AG04449 (cell line): ENCODE results near the gene CBFA2T3.
A peak's percentile ranks its signal among the peaks of the same experiment; 100 is the strongest.

Experiments
- CTCF ChIA-PET: fragments of 350-600 bp; formaldehyde crosslinking; extraction: SDS; loops from one replicate; lab custom pipeline; 2021; ENCODE audit warnings: antibody characterized with exemption; lab: Yijun Ruan, JAX
- POLR2A ChIA-PET: fragments of 400-600, 350-600 bp; formaldehyde crosslinking; extraction: SDS; loops from one replicate; lab custom pipeline; 2020; ENCODE audit warnings: antibody characterized with exemption, inconsistent platforms; lab: Yijun Ruan, JAX
- DNase-seq: peaks from one replicate; pipeline ENCODE4 v3.0.0-alpha.2; 2010; ENCODE audit warnings: low read depth, low spot score
- H3K4me3 ChIP-seq: 2 replicates; pipeline ENCODE4 v1.5.1; 2011; ENCODE audit warnings: low read depth, mild to moderate bottlenecking, control low read depth, low read length
- TF ChIP-seq, protein P1 (sequence below): IDR thresholded peaks from one replicate; pipeline ENCODE4 v1.5.1; 2011; ENCODE audit warnings: mild to moderate bottlenecking, moderate library complexity, low read length, control low read depth, inconsistent platforms; ENCODE audit not compliant: insufficient read depth; ENCODE audit errors: missing control alignments

CBFA2T3 gene

DNA sequence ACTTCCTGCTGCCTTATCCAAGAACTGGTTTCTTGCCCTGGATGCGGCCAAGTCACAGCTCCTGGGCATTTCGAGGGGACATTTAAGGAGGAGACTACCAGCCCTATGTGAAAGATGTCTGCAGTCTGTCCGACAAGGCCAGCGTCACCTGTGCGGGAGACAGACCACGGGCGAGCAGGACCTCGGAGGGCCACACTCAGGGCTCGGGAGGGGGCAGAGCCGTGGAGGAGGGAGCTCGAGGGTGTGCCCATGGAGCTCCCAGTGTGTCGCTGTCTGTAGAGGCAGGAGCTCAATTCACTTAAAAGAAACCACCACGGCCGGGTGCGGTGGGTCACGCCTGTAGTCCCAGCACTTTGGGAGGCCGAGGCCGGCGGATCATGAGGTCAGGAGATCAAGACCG is 33.3 kb downstream of the CBFA2T3 start:
- DNase-seq, result no peak
- CTCF ChIA-PET, result interaction anchor here (1.1 to 3.4 kb wide), 6 partner anchors 14 to 272 kb away, joined by 3 to 13 read pairs (median 6); no protein-coding TSS in a partner anchor
- POLR2A ChIA-PET, result no interaction called here
- TF ChIP-seq, protein P1, sequence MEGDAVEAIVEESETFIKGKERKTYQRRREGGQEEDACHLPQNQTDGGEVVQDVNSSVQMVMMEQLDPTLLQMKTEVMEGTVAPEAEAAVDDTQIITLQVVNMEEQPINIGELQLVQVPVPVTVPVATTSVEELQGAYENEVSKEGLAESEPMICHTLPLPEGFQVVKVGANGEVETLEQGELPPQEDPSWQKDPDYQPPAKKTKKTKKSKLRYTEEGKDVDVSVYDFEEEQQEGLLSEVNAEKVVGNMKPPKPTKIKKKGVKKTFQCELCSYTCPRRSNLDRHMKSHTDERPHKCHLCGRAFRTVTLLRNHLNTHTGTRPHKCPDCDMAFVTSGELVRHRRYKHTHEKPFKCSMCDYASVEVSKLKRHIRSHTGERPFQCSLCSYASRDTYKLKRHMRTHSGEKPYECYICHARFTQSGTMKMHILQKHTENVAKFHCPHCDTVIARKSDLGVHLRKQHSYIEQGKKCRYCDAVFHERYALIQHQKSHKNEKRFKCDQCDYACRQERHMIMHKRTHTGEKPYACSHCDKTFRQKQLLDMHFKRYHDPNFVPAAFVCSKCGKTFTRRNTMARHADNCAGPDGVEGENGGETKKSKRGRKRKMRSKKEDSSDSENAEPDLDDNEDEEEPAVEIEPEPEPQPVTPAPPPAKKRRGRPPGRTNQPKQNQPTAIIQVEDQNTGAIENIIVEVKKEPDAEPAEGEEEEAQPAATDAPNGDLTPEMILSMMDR, result no peak
- H3K4me3 ChIP-seq, result no peak overlapping the region

GRCh38 chr16:88943131-88943664 is 33.8 kb downstream of the CBFA2T3 start:
- no peak overlapping the region for H3K4me3 ChIP-seq
- ChIA-PET POLR2A (no interaction called here), CTCF (interaction anchor here (1.1 to 3.4 kb wide), 6 partner anchors 14 to 273 kb away, joined by 3 to 13 read pairs (median 6); no protein-coding TSS in a partner anchor)
- DNase-seq, result no peak
- TF ChIP-seq, protein P1, result no peak

DNA sequence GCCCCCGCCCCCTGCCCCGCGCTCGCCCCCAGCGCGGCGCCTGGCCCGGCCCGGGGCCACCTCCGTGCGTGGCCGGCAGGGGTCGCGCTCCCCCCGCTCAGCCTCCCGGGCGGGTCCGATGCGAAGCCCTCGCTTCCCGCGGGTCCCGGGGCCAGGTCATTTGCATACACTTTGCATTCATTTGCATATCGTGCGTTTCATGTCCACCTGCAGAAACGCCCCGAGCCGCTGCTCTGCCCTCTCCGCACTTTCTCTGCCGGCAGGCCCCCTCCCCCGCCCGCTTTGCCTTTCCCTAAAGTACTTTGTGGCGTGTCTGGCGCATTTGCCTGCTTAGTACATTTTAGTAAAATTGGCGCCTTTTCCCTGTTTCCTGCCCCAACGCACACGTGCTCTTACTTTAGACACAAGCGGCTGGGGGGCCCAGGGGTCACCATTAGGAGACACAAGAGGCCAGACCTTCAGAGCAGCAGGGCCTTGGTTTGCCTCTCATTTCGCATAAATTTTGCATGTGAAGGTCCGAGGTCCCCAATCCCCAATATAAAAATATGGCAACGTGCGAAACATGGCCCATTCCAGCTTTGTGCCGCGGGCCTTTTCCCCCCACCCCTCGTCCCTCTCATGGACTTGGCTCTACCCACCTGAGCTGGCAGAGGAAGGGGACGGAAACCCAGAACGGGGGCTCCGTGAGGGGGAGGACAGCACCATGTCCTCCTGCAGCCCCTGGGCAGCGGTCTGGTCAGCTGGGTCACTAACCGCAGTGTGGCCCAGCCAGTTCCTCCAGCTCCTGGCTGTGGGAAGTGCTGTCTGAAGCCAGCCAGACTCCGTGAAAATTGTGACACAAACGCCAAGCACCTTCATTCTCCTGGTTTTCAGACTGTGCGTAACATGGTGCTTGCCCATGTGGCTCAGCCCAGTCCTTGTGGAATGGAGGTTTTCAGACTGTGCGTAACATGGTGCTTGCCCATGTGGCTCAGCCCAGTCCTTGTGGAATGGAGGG is 34.8 kb downstream of the CBFA2T3 start:
- TF ChIP-seq, protein P1, result peak; percentile 65
- CTCF ChIA-PET, result interaction anchor here (0.8 to 3.4 kb wide), 4 partner anchors 8 to 274 kb away, joined by 3 to 13 read pairs (median 6); no protein-coding TSS in a partner anchor
- no peak for DNase-seq
- POLR2A ChIA-PET, result no interaction called here
- no peak overlapping the region for H3K4me3 ChIP-seq

- DNase-seq, result no peak
- TF ChIP-seq, protein P1, result no peak
- CTCF ChIA-PET, result interaction anchor here (1.3 kb wide), 1 partner anchor 16 kb away, joined by 4 read pairs; no protein-coding TSS in a partner anchor
- POLR2A ChIA-PET, result no interaction called here
- no peak overlapping the region for H3K4me3 ChIP-seq
These were observed 35.9 kb downstream of the CBFA2T3 start for GRCh38 chr16:88940862-88941817.

GRCh38 chr16:88939972-88940861 is 36.8 kb downstream of the CBFA2T3 start:
- TF ChIP-seq, protein P1, result no peak
- no peak for DNase-seq
- POLR2A ChIA-PET, result no interaction called here
- no peak overlapping the region for H3K4me3 ChIP-seq
- CTCF ChIA-PET, result interaction anchor here (1.3 kb wide), 1 partner anchor 15 kb away, joined by 4 read pairs; no protein-coding TSS in a partner anchor
